GM18499 (cell line): ENCODE measurements around the gene OGFRL1.
A peak's percentile ranks its signal among the peaks of the same experiment; 100 is the strongest.

Experiments used
- ATAC-seq: cut with Tn5 transposase; IDR thresholded peaks from one replicate; pipeline ENCODE4 v1.9.1; 2021; ENCODE audit warnings: moderate number of reproducible peaks; ENCODE audit not compliant: insufficient read depth, unreplicated experiment

OGFRL1 gene

DNA sequence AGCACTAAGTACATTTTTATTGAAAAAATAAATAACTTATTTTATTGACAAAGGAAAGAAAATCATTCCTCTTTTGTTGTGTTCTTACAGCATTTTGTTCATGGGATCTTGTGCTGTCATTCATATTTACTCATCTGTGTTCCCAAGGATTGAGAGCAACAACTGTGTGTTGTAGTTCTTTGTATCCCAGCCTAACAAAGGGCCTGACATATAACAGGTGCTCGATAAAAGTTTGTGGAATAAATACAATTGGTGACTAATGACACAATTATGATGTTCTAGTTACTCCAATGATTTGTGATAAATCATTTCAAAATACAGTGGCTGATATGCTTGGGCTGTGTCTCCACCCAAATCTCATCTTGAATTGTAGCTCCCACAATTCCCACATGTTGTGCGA lies 7.9 kb upstream of the OGFRL1 start:
- ATAC-seq = no peak

DNA sequence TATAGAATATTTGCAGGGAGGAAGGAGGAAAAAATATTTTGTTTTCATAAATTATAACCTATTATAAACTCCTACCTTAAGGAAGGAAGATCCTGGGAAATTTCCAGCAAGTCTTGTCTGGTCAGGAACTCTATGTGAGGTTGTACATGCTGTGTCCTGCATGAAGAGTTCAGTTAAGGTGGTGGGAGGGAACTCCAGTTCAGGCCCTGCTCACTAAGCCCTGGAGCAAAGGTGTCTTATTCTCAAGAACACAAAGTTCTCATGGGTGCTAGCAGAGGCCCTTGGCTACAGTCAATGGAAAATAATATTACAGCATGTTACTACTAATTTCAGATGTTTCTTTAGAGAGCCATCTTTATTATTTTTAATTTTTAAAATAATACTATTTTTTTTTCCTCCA lies 3.8 kb upstream of the OGFRL1 start:
- ATAC-seq = no peak

DNA sequence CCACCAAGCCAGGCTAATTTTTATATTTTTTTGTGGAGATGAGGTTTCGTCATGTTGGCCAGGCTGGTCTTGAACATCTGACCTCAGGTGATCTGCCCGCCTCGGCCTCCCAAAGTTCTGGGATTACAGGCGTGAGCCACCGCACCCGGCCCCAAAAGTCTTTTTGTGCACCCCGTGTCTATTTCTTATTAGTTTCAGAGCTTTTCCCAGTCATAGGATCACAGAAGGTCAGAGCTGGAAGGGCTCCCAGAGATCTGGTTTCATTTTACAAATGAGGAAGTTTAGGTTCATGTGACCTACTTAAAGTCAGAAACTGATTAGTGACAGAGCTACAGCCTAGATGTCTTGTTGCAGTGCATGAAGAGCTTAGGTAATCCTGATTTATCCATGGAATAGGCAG lies 1.6 kb upstream of the OGFRL1 start:
- no peak for ATAC-seq

DNA sequence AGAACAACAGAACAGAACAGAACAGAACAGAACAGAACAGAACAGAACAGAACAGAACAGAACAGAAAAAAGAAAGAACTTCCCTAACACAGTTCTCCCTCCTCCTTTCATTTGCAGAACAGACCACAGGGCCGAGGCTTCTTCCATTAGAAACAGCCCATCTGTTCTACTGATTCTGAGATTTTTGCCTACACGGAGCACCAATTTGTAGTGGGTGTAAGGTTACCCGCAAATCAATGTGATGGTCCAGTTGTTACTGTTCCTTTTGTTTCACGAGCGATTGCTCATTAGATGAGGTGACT lies 734 bp upstream of the OGFRL1 start:
- no peak for ATAC-seq

DNA sequence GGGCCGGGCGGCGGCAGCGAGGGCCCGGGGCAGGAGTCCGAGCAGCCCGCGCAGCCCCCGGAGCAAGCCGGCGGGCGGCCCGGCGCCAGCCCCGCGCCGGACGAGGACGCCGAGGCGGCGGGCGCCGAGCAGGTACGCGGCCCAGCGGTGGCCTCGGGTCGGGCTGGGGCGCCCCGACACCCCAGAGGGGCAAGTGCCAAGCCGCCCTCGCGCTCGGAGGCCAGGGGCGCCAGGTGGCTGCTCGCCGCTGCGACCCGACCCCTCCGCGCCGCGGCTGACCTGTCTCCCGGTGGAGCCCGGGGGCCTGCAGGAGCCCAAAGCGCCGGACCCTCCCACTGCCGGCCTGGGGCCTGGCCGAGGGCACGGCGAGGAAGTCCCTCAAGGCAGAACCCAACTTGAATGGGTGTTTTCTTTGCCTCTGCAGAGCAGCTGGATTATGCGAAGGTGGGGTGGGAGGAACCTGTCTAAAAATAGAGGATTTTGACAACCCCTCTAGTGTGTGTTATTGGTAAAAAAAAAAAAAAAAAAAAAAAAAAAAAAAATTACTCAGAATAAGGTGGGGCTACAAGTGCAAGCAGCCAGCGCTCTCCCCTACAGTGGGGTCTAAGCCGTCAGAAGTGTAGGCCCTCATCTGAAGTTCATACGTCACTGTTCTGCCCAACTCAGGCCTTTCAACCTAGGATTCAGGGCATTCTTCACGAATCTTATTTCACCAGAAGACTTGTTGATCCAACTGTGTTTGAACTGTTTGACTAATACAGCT lies 609 bp downstream of the OGFRL1 start:
- peak; percentile 16 for ATAC-seq

DNA sequence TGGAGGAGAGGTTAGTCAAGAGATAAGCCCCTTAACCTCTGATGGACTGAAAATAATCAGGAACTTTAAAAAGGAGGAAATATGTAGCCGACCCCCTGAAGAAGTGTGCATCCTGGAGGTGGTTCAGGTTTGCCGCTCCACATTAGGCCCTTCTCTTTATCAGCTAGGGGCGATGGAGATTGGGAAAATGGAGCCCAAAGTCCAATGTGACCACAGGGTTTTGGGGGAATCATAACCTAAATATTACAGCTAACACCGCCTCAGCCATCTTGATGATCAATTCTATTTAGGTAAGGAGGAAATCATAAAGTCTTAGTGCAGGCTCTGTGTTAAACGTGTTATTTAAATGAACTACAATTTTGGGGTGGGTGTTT lies 1.2 kb downstream of the OGFRL1 start:
- ATAC-seq = no peak

DNA sequence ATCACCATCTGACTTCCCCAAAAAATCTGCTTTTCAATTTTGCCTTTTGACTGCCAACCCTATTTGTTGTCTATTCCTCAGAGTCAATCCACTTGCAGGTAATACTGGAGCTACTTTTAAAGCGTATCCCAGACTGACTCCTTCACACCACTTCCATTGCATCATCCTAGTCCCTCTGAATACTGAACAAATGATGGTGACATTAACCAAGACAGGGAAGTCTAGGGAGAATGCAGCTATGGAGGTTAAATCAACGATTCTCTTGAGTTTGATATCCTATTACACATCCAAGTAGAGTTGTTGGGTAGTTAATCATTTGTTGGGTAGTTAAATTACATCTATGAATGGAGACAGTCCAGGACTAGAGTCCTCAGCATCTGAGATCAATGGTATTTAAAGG lies 2.0 kb downstream of the OGFRL1 start:
- ATAC-seq = no peak

DNA sequence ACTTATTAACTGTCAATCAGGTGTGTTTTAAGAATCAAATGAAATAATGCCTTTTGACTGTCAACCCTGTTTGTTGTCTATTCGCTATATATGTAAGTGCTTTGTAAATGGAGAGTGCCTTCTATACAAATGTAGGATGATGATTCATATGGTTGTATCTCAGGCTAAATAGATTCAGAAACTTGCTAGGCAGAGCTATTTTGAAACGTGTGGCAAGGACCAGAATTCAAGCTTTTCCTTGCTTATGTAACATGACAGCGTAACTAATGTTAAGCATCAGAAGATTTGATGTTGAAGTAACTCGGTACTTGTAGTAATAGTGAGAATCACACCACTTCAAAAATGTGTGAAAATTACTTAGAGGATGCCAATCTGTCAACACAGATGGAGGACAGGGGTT lies 3.4 kb downstream of the OGFRL1 start:
- ATAC-seq = no peak

DNA sequence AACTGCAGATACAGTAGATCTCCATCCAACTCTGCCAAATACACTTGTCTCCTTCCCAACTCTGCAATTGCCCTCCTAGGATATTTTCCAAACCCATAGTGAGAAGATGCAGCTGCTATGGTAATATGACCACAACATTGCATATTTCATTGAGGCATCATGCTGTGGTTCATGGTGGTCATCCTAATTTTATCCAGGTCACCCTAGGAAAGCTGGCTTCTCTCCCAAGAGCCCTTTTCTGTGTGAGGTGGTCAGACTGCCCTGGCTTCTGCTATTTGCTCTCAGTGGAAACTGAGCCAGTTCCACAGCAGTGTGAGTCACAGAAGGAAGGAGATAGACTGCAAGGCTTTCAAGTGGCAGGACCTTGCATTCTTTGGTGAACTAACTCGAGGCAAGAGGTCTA lies 5.5 kb downstream of the OGFRL1 start:
- ATAC-seq = no peak

DNA sequence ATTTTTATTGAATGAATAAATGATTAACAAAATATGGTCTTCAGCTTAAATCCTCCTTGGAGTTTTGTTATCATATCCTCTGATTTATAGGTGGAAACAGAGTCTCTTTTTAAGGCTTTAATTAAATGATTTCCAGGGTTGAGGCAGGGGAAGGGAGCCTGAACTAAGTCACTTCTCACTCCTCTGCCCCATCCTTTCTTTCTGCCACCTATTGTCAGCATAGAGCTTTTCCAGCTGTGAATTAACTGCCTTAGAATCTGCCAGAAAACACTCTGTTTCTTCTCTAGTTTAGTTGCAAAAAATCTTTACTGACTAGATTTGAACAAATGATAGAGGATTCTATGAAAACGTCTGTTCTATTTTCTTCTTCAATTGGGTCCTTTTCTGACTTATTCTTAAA lies 9.8 kb downstream of the OGFRL1 start:
- no peak for ATAC-seq

DNA sequence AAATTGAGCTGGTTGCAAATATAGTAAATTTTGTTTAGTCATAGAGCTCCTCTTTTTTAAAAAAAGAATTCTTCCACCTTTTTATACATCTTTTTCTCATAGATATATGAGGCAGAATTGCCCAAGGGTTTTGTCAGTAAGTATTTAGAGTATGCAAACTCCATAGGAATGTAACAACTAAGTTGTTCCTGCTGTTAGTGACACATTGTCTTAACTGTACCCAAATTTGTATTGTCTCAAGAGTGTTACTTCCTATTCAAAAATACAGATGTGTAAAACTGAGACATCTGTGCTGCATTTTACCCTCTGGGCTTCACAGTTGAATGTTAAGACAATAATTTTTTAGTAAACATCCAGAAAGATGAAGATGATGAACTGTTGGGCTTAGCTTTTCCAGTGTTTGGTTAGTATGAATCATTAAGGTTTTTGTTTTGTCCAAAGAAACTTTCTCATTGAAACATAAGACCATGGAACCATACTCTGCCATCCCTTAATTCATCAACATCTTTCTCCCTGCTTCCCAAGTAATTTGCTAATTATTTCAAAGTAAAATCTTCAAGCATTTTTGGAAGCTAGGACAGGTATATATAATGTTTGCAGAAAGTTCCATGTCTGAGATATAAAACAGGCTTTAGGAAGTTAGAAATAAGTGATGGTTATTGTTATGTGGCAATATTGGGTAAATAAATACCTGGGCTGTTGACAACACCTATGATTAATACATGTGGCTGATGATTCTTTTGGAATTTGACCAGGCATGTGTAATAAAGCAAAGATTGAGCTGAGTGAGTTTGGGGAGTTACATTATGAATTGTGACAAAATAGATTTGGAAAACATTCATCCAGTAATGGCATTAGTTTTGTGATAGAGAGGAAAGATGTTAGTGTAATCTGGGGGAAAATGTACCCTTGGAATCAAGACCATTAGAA lies 11.2 kb downstream of the OGFRL1 start:
- no peak for ATAC-seq

DNA sequence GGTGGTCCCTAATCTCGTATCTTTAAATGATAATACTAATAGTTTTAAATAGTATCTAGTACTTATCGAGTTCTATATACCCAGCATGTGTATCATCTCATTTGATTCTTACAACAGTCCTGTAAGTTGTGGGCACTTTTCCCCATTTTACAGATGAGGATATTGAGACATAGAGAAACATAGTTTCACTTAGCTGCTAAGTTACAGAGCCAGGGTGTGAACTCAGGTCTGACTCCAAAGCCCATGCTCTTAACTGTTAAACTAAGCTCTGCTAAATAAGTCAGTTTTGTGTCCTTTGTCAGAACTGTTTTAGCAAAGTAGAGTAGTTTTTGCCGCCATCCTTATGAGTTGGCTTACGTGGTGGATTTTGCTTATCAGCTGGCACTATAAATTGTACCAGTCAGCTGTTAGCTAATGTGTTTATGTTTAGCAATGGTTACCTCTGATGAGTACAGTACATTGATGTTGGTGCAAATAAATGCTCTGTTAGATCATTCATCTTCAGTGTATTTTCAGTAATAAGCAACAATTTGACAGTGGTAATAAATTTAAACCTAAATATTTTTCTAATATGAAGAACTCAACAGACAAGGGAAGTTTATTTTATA lies 12.1 kb downstream of the OGFRL1 start:
- ATAC-seq = no peak

DNA sequence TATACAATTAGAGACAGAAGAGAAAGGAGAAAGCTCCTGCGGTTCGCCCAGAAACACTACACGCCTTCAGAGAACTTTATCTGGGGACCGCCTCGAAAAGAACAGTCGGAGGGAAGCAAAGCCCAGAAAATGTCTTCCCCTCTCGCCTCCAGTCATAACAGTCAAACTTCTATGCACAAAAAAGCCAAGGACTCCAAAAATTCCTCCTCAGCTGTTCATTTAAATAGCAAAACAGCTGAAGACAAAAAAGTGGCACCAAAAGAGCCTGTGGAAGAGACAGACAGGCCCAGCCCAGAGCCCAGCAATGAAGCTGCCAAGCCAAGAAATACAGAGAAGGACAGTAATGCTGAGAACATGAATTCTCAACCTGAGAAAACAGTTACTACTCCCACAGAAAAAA lies 12.9 kb downstream of the OGFRL1 start:
- ATAC-seq = no peak

DNA sequence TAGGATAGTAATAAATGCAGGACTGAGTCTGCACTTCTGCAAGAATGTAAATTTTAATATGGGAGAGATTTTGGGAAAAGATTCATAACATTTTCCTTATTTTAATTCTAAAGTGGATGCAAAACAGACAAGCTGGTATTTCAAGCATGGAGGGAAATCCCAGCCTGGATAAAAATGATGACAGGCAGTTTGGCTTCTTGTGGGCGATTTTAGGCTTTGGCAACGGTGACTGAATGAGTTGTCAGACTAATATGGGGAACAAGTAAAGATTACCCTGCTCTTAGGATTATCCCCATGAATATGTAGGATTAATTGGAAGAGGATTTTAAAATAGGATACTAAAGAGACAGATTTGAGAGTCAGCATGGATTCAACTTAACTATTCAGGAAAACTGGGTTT lies 21.0 kb downstream of the OGFRL1 start:
- no peak for ATAC-seq

DNA sequence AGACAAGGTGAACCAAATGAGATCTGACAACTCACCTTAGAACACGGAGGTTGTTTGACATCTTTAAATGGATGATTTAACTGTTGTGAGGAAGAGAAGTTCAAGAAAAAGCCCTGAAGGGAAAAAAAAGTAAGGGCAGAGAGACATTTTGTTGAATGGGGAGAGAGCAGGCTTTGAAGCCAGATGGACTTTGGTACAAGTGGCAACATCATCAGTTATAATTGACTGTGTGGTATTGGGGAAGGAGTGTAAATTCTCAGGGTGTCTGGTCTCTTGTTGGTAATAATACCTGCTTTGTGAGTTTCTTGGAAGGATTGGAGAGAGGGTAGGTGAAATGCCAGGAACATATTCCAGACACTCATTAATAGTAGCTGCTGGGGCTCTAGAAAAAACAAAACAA lies 21.6 kb downstream of the OGFRL1 start:
- no peak for ATAC-seq

DNA sequence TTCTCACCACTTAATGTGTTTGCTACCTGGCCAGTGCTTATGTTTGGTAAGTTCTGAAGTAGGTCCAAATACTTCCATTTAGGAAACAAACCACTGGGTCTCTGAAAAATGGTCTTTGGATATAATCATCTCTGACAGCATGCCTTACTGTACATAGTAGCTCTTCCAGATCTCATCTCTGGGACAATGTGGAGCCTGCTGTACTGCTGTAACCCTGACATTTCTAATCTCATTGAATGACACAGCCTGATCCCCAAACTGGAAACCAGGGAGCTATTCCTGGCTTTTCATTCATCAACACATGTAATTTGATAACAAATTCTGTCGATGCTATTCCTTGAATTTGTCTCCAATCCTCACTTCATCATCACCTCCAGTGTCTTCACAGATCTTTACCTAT lies 23.5 kb downstream of the OGFRL1 start:
- no peak for ATAC-seq

DNA sequence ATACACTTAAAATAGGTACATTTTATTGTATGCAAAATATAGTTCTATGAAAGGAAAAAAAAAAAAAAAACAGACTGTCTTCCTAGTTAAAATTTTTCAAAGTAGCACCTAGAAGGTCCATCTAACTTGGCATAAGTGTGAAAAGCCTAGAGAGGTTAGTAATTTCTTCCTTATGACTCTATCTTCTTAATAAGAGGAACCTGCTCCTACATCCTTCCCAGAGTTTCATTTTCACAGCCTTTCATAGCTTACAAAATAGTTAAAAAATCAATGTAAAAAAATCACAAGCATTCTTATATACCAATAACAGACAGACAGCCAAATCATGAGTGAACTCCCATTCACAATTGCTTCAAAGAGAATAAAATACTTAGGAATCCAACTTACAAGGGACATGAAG lies 28.8 kb downstream of the OGFRL1 start:
- ATAC-seq = no peak

DNA sequence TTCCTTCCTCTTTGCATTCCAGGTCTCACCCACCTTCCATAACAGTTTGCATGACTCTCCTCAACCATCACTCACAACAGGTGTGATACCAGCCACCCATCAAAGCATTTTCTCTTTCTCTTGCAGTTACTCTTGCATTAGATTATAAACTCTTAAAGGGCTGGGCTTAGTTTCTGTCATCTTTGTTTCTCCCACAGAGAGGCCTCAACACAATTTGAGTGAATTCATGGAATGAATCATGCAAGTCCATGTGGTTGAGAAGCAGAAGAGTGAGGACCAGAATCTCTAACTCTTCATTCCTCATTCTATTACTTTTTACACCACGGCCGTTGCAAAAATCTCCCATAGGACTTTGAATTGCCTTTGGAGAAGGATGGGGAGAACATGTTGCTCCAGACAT lies 31.4 kb downstream of the OGFRL1 start:
- no peak for ATAC-seq

DNA sequence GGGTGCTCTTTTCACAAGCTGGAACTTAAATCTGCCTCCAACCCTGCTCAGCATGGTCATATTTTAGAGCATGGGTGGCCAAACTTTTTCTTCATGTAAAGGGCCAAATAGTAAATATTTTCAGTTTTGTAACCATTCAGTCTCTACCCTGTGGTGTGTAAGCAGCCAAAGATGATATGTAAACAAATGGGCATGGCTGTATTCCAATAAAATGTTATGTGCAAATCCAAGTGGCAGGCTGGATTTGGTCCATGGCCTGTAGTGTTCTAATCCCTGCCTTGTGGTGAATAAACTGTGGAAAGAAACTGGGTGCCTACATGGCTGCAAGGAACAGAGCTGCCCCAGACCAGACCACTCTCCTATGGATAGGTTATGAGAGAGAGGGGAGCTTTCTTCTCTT lies 32.7 kb downstream of the OGFRL1 start:
- ATAC-seq = no peak

DNA sequence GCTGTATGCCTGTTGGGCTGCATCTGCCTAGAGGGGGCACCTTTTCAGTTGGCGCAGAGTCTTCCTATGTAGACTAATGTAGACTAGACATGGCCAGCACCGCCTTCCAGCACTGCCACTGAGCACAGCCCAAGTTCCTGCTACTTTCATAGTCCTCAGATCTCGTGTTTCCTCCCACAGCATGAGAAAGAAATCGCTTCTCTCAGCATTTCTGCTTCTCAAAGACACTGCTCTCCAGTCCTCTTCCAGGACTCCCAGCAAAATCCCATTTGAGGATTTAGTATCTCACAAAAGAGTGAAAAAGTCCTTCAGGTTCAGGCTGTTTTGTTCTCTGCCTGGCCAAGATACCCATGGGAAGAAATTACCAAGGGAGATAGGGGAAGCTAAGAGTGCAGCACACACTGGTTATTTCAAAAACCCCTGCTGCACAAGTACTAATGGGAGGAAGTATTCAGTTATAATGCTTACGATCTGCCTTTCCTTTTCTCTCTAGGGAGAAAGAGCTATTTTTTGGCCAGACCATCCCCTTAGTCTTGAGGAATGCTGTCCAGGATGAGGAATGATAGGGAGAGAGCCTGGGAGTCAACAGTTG lies 35.7 kb downstream of the OGFRL1 start:
- no peak for ATAC-seq

DNA sequence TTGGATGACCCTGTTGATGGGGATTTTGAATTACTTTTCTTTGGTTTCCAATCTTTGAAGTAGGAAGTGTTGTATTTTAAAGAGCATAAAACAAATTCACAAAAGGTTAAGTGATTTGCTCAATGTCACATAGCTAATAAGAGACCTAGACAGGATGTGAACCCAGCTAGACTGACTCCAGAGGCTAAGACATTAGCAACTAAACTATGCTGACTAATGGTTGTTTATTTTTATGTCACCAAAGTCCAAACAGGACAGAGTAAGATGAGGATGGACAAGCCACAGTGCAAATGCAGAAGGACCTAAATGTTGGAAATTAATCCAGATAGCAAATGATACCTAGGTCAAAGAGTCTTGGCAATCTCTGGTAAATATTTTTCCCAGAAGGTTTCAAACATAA lies 38.0 kb downstream of the OGFRL1 start:
- ATAC-seq = no peak
